Fibroblast of lung (primary cell): ENCODE measurements around the gene SLC30A7. TPM values are rescaled to one million over a fixed set of nuclear protein-coding genes. Genes with fewer than 3 reads are reported as not detected.
"Not testable (repeated sequence)": the region's sequence is repeated elsewhere in the genome, so short reads cannot be mapped to it uniquely, and the experiment has no call there.

Experiments used
- DNase-seq, 2 donors: peaks; one replicate each; pipeline versions ENCODE4 v3.0.0 to v3.0.0-alpha.2; 2010; ENCODE audit warnings: low read depth in 2 of 2
- H2AFZ ChIP-seq: 2 replicates; pipeline ENCODE4 v1.5.1; 2012; ENCODE audit warnings: low read length, control low read depth, inconsistent platforms
- H3K27ac ChIP-seq: 2 replicates; pipeline ENCODE4 v1.5.1; 2011; ENCODE audit warnings: low read length, control low read depth; ENCODE audit not compliant: insufficient read depth
- H3K27me3 ChIP-seq: 2 replicates; pipeline ENCODE4 v1.5.1; 2011; ENCODE audit warnings: mild to moderate bottlenecking, low read length; ENCODE audit not compliant: control insufficient read depth, insufficient read depth
- H3K36me3 ChIP-seq: 2 replicates; pipeline ENCODE4 v1.5.1; 2011; ENCODE audit warnings: low read length; ENCODE audit not compliant: control insufficient read depth, insufficient read depth
- H3K4me1 ChIP-seq: 2 replicates; pipeline ENCODE4 v1.5.1; 2011; ENCODE audit warnings: low read length; ENCODE audit not compliant: control insufficient read depth, insufficient read depth; ENCODE audit errors: extremely low read depth
- H3K4me2 ChIP-seq: 2 replicates; pipeline ENCODE4 v1.5.1; 2011; ENCODE audit warnings: low read length, control low read depth; ENCODE audit not compliant: insufficient read depth; ENCODE audit errors: extremely low read depth
- H3K4me3 ChIP-seq, 4 experiments: fragments of 200-600 bp in 1 of 4; sonication (generic) in 1 of 4; replicated peaks in 1 of 4; 2 replicates each; pipeline ENCODE4 v1.5.1; 2011 to 2016; ENCODE audit warnings: low read length in 4 of 4, low read depth in 3 of 4, mild to moderate bottlenecking in 3 of 4, control low read depth in 2 of 4, inconsistent platforms in 1 of 4, mixed read lengths in 1 of 4; ENCODE audit not compliant: insufficient read depth in 1 of 4; ENCODE audit errors: control extremely low read depth in 1 of 4
- H3K79me2 ChIP-seq: 2 replicates; pipeline ENCODE4 v1.5.1; 2012; ENCODE audit warnings: mild to moderate bottlenecking, low read length, inconsistent platforms; ENCODE audit not compliant: control insufficient read depth, insufficient read depth
- H3K9ac ChIP-seq: 2 replicates; pipeline ENCODE4 v1.5.1; 2011; ENCODE audit warnings: mild to moderate bottlenecking, low read length, control low read depth; ENCODE audit not compliant: insufficient read depth
- H3K9me3 ChIP-seq: 2 replicates; pipeline ENCODE4 v1.5.1; 2012; ENCODE audit warnings: low read depth, low read length; ENCODE audit not compliant: control insufficient read depth, insufficient read depth
- H4K20me1 ChIP-seq: 2 replicates; pipeline ENCODE4 v1.5.1; 2011; ENCODE audit warnings: low read length; ENCODE audit not compliant: control insufficient read depth, insufficient read depth; ENCODE audit errors: extremely low read depth
- CTCF ChIP-seq, 2 donors: IDR thresholded peaks in 1 of 2; conservative IDR thresholded peaks in 1 of 2; 1 replicate in 1 of 2; 2 replicates in 1 of 2; pipeline ENCODE4 v1.5.1; 2011 to 2012; ENCODE audit warnings: low read length in 2 of 2, control low read depth in 1 of 2, inconsistent platforms in 1 of 2, low read depth in 1 of 2, mild to moderate bottlenecking in 1 of 2
- EZH2 ChIP-seq: IDR thresholded peaks from 2 replicates; pipeline ENCODE4 v1.5.1; 2012; ENCODE audit warnings: low read length, control low read depth, mild to moderate bottlenecking; ENCODE audit errors: missing control alignments
- polyA plus RNA-seq, 2 donors: library from polyadenylated mRNA; depleted of rRNA in 1 of 2; stranded (reverse) in 1 of 2; unstranded in 1 of 2; fragments of >200 nt; gene quantifications; 2 replicates each; pipeline ENCODE4 v1.2.1, GENCODE V29; 2011 to 2012; ENCODE audit warnings: missing spikeins in 1 of 2
- total RNA-seq: library from RNA; depleted of rRNA; stranded (reverse); fragments of >200 nt; gene quantifications from 2 replicates; pipeline ENCODE4 v1.2.1, GENCODE V29; 2014

Gene SLC30A7
- total and polyA plus RNA-seq, 2 donors (not counting 1 experiment from before 2014, with no cell fraction given) = 23.1 to 37.4 TPM

- Histone ChIP-seq H3K9ac (no peak overlapping the region), H3K4me1 (no peaks in the 10 kb centered on the region), H4K20me1 (no peaks in the 10 kb centered on the region), H3K79me2 (no peaks in the 10 kb centered on the region), H3K9me3 (no peaks in the 10 kb centered on the region), H3K4me2 (no peak overlapping the region), H3K27ac (no peak overlapping the region), H3K4me3 (no peak overlapping the region), H2AFZ (no peak overlapping the region), H3K27me3 (no peaks in the 10 kb centered on the region), H3K36me3 (no peaks in the 10 kb centered on the region)
- no peak for DNase-seq
- no peak for TF ChIP-seq EZH2
- no peak for TF ChIP-seq CTCF (conservative IDR thresholded peaks at IDR 0.05 in 1 of 2, IDR thresholded peaks at IDR 0.05 in 1 of 2; ENCODE audit: low read depth in 1 of 2, low read length in 2 of 2)
These were observed 42.9 kb upstream of the SLC30A7 start for GRCh38 chr1:100852976-100853375.

GRCh38 chr1:100855116-100855515 is 40.8 kb upstream of the SLC30A7 start:
- not testable (repeated sequence) for H4K20me1 ChIP-seq, H3K79me2 ChIP-seq, H3K36me3 ChIP-seq, H3K4me2 ChIP-seq, H3K27ac ChIP-seq, H3K4me1 ChIP-seq, H3K27me3 ChIP-seq, H3K9ac ChIP-seq, H3K4me3 ChIP-seq, H2AFZ ChIP-seq, H3K9me3 ChIP-seq
- peak; percentile 23 to 83 for DNase-seq

- Histone ChIP-seq H3K9ac (no peak overlapping the region), H2AFZ (no peak overlapping the region), H3K27ac (no peak overlapping the region), H3K9me3 (no peaks in the 10 kb centered on the region), H3K4me2 (no peak overlapping the region), H3K36me3 (no peaks in the 10 kb centered on the region), H3K79me2 (no peaks in the 10 kb centered on the region), H3K4me3 (no peak overlapping the region), H3K4me1 (no peaks in the 10 kb centered on the region), H3K27me3 (no peaks in the 10 kb centered on the region), H4K20me1 (no peaks in the 10 kb centered on the region)
- peak; percentile 57 to 90 for DNase-seq
- TF ChIP-seq EZH2 = no peak
- no peak for TF ChIP-seq CTCF (conservative IDR thresholded peaks at IDR 0.05 in 1 of 2, IDR thresholded peaks at IDR 0.05 in 1 of 2; ENCODE audit: low read depth in 1 of 2, low read length in 2 of 2)
These were observed 35.4 kb upstream of the SLC30A7 start for GRCh38 chr1:100860397-100860991.
